ENCODE data around the gene GNAT1. TPM values are rescaled to one million over a fixed set of nuclear protein-coding genes. Genes with fewer than 3 reads are reported as not detected.
A peak's percentile ranks its signal among the peaks of the same experiment; 100 is the strongest.

The GNAT1 gene
- total and polyA plus RNA-seq, 2 of the 13 experiments (the other 11 are each of a cell fraction or from before 2014, with no cell fraction given), result 0.15 TPM; not detected in 1

- TF ChIP-seq DZIP1 (CRISPR knock-in tag; IDR thresholded peaks at IDR 0.05) (no peak), ZNF776 (CRISPR knock-in tag; IDR thresholded peaks at IDR 0.05) (0 out of 2 replicates have a peak, but pooled peaks have one; percentile 31), CTCF (CRISPR knock-in tag; IDR thresholded peaks at IDR 0.05) (peak; percentile 53; the same call in 1 of the 2 replicates), TAF1 (CRISPR knock-in tag; IDR thresholded peaks at IDR 0.05) (peak; percentile 50; the same call in 1 of the 2 replicates), MBD4 (IDR thresholded peaks at IDR 0.05; ENCODE audit: borderline replicate concordance, low read length) (no peak), SALL2 (CRISPR knock-in tag; IDR thresholded peaks at IDR 0.05) (0 out of 2 replicates have a peak, but pooled peaks have one; percentile 42), NR0B2 (CRISPR knock-in tag; IDR thresholded peaks at IDR 0.05) (no peak), MEIS2 (CRISPR knock-in tag; IDR thresholded peaks at IDR 0.05) (0 out of 2 replicates have a peak, but pooled peaks have one; percentile 27), THAP11 (CRISPR knock-in tag; IDR thresholded peaks at IDR 0.05) (peak; percentile 26; the same call in 1 of the 2 replicates), ISL2 (CRISPR knock-in tag; IDR thresholded peaks at IDR 0.05) (0 out of 2 replicates have a peak, but pooled peaks have one; percentile 4), KLF12 (CRISPR knock-in tag; IDR thresholded peaks at IDR 0.05; ENCODE audit: borderline replicate concordance) (0 out of 2 replicates have a peak, but pooled peaks have one; percentile 45), NR1H2 (CRISPR knock-in tag; IDR thresholded peaks at IDR 0.05; ENCODE audit: borderline replicate concordance, low read depth) (no peak), RAD21 (CRISPR knock-in tag; IDR thresholded peaks at IDR 0.05) (peak; percentile 97), BCL3 (CRISPR knock-in tag; IDR thresholded peaks at IDR 0.05) (no peak), MED1 (CRISPR knock-in tag; IDR thresholded peaks at IDR 0.05) (0 out of 2 replicates have a peak, but pooled peaks have one; percentile 11), POLR2G (IDR thresholded peaks at IDR 0.05; ENCODE audit: low read depth, low read length) (peak; percentile 57)
- TF ChIP-seq, protein P1, sequence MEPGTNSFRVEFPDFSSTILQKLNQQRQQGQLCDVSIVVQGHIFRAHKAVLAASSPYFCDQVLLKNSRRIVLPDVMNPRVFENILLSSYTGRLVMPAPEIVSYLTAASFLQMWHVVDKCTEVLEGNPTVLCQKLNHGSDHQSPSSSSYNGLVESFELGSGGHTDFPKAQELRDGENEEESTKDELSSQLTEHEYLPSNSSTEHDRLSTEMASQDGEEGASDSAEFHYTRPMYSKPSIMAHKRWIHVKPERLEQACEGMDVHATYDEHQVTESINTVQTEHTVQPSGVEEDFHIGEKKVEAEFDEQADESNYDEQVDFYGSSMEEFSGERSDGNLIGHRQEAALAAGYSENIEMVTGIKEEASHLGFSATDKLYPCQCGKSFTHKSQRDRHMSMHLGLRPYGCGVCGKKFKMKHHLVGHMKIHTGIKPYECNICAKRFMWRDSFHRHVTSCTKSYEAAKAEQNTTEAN (CRISPR knock-in tag; conservative IDR thresholded peaks at IDR 0.05), result 0 out of 2 replicates have a peak, but pooled peaks have one; percentile 46
- TF ChIP-seq, protein P2, sequence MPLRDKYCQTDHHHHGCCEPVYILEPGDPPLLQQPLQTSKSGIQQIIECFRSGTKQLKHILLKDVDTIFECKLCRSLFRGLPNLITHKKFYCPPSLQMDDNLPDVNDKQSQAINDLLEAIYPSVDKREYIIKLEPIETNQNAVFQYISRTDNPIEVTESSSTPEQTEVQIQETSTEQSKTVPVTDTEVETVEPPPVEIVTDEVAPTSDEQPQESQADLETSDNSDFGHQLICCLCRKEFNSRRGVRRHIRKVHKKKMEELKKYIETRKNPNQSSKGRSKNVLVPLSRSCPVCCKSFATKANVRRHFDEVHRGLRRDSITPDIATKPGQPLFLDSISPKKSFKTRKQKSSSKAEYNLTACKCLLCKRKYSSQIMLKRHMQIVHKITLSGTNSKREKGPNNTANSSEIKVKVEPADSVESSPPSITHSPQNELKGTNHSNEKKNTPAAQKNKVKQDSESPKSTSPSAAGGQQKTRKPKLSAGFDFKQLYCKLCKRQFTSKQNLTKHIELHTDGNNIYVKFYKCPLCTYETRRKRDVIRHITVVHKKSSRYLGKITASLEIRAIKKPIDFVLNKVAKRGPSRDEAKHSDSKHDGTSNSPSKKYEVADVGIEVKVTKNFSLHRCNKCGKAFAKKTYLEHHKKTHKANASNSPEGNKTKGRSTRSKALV (CRISPR knock-in tag; IDR thresholded peaks at IDR 0.05), result peak; percentile 85
- TF ChIP-seq, protein P3, sequence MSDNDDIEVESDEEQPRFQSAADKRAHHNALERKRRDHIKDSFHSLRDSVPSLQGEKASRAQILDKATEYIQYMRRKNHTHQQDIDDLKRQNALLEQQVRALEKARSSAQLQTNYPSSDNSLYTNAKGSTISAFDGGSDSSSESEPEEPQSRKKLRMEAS (IDR thresholded peaks at IDR 0.05), result peak; percentile 49; the same call in 1 of the 2 replicates
Measured at GRCh38 chr3:50154840-50155490, 36.4 kb upstream of the GNAT1 start, which contains the start of gene SEMA3F (continued).

Measured in HepG2 (cell line).